ENCODE results near the gene DEPDC7.

DNA sequence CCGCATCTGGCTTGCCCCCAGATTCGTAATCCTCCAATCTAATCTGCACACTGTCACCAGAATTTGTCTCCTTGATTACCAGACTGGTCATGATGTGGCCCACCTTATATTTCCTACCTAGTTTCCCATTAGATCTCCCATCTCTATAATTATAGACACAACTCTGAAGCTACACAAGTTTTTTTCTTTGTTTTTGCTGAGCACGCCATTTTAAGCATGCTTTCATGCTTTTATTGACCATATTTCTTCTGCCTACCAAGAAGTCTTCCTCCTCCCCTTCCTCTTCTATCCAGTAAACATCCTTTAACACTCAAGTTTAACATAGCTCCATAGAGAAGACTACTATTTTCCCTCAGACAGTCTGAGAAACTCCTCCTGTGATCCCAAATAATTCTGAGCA lies 24.3 kb upstream of the DEPDC7 start:
- no peak for TF ChIP-seq EZH2 (IDR thresholded peaks at IDR 0.05; ENCODE audit: low read depth, low read length, severe bottlenecking)
- no peak for TF ChIP-seq EP300 (IDR thresholded peaks at IDR 0.05; ENCODE audit: borderline replicate concordance in 1 of 2, low read depth in 2 of 2, low read length in 2 of 2)
- no peak for TF ChIP-seq SAP30 (IDR thresholded peaks at IDR 0.05; ENCODE audit: insufficient read depth, insufficient replicate concordance, low read length)
- TF ChIP-seq POLR2A (IDR thresholded peaks at IDR 0.05; ENCODE audit: control extremely low read depth in 1 of 2, low read depth in 2 of 2, low read length in 2 of 2): no peak
- no peak for TF ChIP-seq RFX5 (IDR thresholded peaks at IDR 0.05; ENCODE audit: borderline replicate concordance, low read depth, low read length)
- TF ChIP-seq, protein P1, sequence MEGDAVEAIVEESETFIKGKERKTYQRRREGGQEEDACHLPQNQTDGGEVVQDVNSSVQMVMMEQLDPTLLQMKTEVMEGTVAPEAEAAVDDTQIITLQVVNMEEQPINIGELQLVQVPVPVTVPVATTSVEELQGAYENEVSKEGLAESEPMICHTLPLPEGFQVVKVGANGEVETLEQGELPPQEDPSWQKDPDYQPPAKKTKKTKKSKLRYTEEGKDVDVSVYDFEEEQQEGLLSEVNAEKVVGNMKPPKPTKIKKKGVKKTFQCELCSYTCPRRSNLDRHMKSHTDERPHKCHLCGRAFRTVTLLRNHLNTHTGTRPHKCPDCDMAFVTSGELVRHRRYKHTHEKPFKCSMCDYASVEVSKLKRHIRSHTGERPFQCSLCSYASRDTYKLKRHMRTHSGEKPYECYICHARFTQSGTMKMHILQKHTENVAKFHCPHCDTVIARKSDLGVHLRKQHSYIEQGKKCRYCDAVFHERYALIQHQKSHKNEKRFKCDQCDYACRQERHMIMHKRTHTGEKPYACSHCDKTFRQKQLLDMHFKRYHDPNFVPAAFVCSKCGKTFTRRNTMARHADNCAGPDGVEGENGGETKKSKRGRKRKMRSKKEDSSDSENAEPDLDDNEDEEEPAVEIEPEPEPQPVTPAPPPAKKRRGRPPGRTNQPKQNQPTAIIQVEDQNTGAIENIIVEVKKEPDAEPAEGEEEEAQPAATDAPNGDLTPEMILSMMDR (IDR thresholded peaks at IDR 0.05; ENCODE audit: control extremely low read depth in 1 of 3, insufficient read depth in 1 of 3, low read depth in 1 of 3, low read length in 3 of 3): no peak
- no peak for TF ChIP-seq MAFK (IDR thresholded peaks at IDR 0.05; ENCODE audit: low read depth, low read length)
- no peak for TF ChIP-seq BACH1 (IDR thresholded peaks at IDR 0.05; ENCODE audit: low read length)
- no peak for TF ChIP-seq CHD2 (IDR thresholded peaks at IDR 0.05; ENCODE audit: low read length)
- TF ChIP-seq TEAD4 (IDR thresholded peaks at IDR 0.05; ENCODE audit: low read depth, low read length): no peak

Data from H1 (cell line).